NB4 (cell line): ENCODE results near the gene ADGRB3.

Source experiments
- MAX ChIP-seq: IDR thresholded peaks from 2 replicates; pipeline ENCODE4 v1.6.1; 2011; ENCODE audit warnings: low read depth, low read length
- POLR2A ChIP-seq: IDR thresholded peaks from 2 replicates; pipeline ENCODE4 v1.6.1; 2011; ENCODE audit warnings: mild to moderate bottlenecking; ENCODE audit not compliant: insufficient read length; ENCODE audit errors: extremely low read depth
- TF ChIP-seq, protein P1 (sequence below): IDR thresholded peaks from one replicate; pipeline ENCODE4 v1.5.1; 2012; ENCODE audit warnings: low read depth, low read length

GRCh38 chr6:69042297-69042696 lies 407.2 kb downstream of the ADGRB3 start:
- TF ChIP-seq, protein P1, sequence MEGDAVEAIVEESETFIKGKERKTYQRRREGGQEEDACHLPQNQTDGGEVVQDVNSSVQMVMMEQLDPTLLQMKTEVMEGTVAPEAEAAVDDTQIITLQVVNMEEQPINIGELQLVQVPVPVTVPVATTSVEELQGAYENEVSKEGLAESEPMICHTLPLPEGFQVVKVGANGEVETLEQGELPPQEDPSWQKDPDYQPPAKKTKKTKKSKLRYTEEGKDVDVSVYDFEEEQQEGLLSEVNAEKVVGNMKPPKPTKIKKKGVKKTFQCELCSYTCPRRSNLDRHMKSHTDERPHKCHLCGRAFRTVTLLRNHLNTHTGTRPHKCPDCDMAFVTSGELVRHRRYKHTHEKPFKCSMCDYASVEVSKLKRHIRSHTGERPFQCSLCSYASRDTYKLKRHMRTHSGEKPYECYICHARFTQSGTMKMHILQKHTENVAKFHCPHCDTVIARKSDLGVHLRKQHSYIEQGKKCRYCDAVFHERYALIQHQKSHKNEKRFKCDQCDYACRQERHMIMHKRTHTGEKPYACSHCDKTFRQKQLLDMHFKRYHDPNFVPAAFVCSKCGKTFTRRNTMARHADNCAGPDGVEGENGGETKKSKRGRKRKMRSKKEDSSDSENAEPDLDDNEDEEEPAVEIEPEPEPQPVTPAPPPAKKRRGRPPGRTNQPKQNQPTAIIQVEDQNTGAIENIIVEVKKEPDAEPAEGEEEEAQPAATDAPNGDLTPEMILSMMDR, result no peak
- TF ChIP-seq POLR2A (no peak), MAX (no peak)
